Ectodermal cell (in vitro differentiated cells): ENCODE measurements around the gene ATAT1.

ENCODE experiments used
- H3K27ac ChIP-seq: 2 replicates; pipeline ENCODE4 v1.7.0; 2013; ENCODE audit warnings: mild to moderate bottlenecking, low read depth, low read length; ENCODE audit not compliant: insufficient read depth, poor library complexity, severe bottlenecking
- H3K27me3 ChIP-seq: 2 replicates; pipeline ENCODE4 v1.7.0; 2013; ENCODE audit warnings: mild to moderate bottlenecking, low read length; ENCODE audit not compliant: insufficient read depth, control insufficient read depth, poor library complexity, severe bottlenecking
- H3K36me3 ChIP-seq: one replicate; pipeline ENCODE4 v1.7.0; 2013; ENCODE audit warnings: low read length; ENCODE audit not compliant: control insufficient read depth, insufficient read depth
- H3K4me1 ChIP-seq: one replicate; pipeline ENCODE4 v1.7.0; 2013; ENCODE audit warnings: low read length; ENCODE audit not compliant: control insufficient read depth, insufficient read depth
- H3K4me3 ChIP-seq: 2 replicates; pipeline ENCODE4 v1.7.0; 2013; ENCODE audit warnings: low read depth, low read length, control low read depth; ENCODE audit not compliant: insufficient read depth
- H3K9me3 ChIP-seq: 2 replicates; pipeline ENCODE4 v1.7.0; 2013; ENCODE audit warnings: mild to moderate bottlenecking, low read length, moderate library complexity; ENCODE audit not compliant: control insufficient read depth
- WGBS, 2 experiments: methylation state at CpG; one replicate each; pipeline ENCODE4 v1.1.7; 2013; ENCODE audit warnings: missing lambda C conversion rate in 2 of 2; 5-methylcytosine and 5-hydroxymethylcytosine counted together

The ATAT1 gene

DNA sequence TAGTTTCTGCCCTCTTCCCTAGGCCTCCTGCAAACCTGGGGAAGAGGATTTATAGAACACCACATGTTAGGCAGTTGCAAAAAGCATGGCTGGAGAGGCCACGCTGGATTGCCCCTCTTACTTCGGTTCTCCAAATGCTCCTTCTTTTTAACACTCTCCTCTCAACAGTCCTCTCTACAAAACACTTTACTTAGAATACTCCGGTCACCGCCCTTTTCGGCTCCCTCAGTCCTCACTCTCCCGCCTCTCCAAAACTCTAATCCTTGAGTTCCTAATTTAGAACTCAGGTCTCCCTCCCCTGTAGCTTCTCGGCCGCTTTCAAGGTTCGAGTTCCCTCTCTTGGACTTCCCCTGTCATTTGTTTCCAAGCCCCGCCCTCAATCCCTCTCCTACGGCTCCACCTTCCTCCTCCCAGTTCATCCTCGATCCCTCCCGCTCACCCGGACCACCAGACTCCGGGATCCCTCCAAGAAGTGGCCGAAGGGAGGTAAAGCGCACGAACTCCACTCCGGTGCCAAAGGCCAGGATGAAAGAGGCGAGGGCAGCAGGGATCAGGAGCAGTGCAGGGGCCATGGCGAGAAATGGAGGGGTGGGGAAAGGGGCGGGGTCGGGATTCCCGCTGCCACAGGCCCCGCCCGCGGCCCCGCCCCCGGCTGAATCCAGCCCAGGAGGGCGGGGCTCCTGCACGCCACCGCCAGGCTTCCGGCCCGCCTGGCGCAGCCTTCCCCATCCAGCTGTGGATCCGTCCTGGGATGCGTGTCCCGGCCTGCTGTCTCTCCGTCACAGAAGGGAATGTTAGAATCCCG, 63.9 kb downstream of the ATAT1 start, which contains the start of gene NRM:
TSS of gene NRM (minus strand) at position 582 of the 805 bp plus-strand sequence. CDS start at position 572, 10 bp downstream.
- H3K36me3 ChIP-seq: no peaks in the 10 kb centered on the region
- peaks cover 29% of the 10 kb centered on the region for H3K4me1 ChIP-seq
- WGBS, 2 experiments: 1% methylated on average over 40 of the region's 40 CpGs
- no peaks in the 10 kb centered on the region for H3K27me3 ChIP-seq
- peak within 1 kb of the TSS; percentile 69 for H3K27ac ChIP-seq
- peak within 1 kb of the TSS; percentile 72 for H3K4me3 ChIP-seq
- H3K9me3 ChIP-seq: no peaks in the 10 kb centered on the region

DNA sequence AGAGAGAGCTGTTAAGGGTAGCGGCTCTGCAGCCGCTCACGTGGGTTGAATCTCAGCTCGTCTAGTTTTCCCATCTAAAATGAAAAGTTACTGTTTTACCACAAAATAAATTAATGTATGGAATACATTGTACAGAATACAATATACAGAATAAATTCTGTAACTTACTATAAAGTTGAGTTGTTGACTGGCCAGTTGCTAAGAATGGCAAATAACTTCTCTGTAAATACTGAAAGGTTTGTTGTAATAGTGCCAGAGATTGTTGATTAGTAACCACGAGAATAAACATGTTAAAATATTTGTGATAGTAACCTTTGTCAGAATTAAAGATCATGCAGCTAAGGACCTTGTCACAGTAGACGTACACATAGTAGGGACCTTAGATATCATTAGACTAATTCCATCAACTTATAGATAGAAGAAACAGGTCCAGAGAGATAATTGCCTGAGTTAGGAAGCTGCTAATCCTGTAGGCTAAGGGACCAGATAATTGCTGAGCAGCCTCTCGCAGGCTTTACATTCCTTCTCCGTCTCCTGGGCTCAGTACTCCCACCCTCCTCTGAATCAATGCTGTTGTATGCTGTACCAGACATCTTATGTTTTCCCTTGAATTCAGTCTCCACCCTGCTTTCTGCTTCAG, 64.7 kb downstream of the ATAT1 start:
- H3K27ac ChIP-seq: peak overlapping the region; percentile 30
- peak overlapping the region; percentile 72 for H3K4me3 ChIP-seq
- H3K9me3 ChIP-seq: no peaks in the 10 kb centered on the region
- no peaks in the 10 kb centered on the region for H3K36me3 ChIP-seq
- WGBS, 2 experiments: 17 to 26% methylated on average over 7 of the region's 8 CpGs
- H3K4me1 ChIP-seq: peaks cover 25% of the 10 kb centered on the region
- H3K27me3 ChIP-seq: no peaks in the 10 kb centered on the region
